ENCODE measurements around the gene GFRA1. TPM values are rescaled to one million over a fixed set of nuclear protein-coding genes. Genes with fewer than 3 reads are reported as not detected.

The GFRA1 gene
- total and polyA plus RNA-seq, 2 of the 8 experiments (the other 6 are each of a cell fraction or from before 2014, with no cell fraction given): 1.1 to 2.0 TPM

DNA sequence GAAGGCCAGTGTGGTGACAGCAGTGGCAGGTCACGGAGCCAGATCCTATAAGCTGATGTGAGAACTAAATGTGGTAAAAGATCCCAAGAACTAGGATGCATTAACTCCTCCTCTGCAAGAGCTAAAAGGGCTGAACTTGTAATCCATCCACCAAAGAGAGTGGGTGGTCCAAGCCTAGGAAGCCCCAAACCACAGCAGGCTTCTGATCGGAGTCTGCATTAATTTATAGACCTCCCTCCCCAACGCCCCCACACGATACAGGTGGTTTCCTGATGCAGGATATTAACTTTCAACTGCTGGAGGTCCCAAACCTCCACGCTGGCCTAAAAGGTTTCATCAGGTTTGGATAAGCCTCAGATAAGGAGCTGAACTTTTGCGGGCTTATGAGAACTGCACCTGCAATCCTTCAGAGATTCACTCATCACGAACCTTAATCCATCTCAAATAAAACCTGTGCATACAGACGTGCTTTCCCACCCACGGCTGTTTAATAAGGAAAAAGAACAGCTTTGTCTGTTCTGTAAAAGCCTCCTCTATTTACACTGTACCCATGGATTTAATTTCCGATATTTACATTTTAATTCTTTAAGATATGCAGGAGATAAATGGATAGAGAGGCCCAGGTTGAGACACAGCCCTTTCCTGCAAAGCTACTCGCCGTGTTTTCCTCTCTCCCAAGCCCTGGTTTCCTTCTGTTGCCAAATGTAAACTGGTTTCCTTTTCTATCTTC lies 74.9 kb downstream of the GFRA1 start:
- H3K9ac ChIP-seq (replicated peaks in 1 of 4; ENCODE audit: extremely low read depth in 1 of 4, low read depth in 3 of 4, low read length in 3 of 4): no peak overlapping the region
- peaks cover 7 to 12% of the 10 kb centered on the region in 2 experiments; a peak in 2 of 4 replicates for H3K9me3 ChIP-seq (ENCODE audit: insufficient read depth in 2 of 2, low read depth in 1 of 2, low read length in 1 of 2)
- H2AK5ac ChIP-seq (ENCODE audit: low read depth, low read length): no peak overlapping the region
- no peak for DNase-seq (ENCODE audit: low read depth in 1 of 2, low spot score in 2 of 2)
- H3K4ac ChIP-seq (replicated peaks; ENCODE audit: insufficient read length, low read depth, low read length): peak overlapping the region; percentile 63
- H3K18ac ChIP-seq (ENCODE audit: extremely low read depth, low read length): no peak overlapping the region; the same call in 1 of the 2 replicates
- no peaks in the 10 kb centered on the region for H3K23me2 ChIP-seq (ENCODE audit: low read depth, low read length)
- H3K14ac ChIP-seq (ENCODE audit: insufficient read length): no peak overlapping the region
- no peak overlapping the region for H3K23ac ChIP-seq (ENCODE audit: insufficient read length)
- H4K20me1 ChIP-seq (replicated peaks in 1 of 2; ENCODE audit: control insufficient read depth in 1 of 2, insufficient read depth in 2 of 2, low read length in 2 of 2): no peaks in the 10 kb centered on the region
- H2BK5ac ChIP-seq (ENCODE audit: low read depth, low read length): no peak overlapping the region
- H3K4me3 ChIP-seq (ENCODE audit: extremely low read depth in 1 of 4, insufficient read depth in 2 of 4, low read depth in 3 of 4, low read length in 4 of 4): no peak overlapping the region
- H2BK12ac ChIP-seq (ENCODE audit: low read depth, low read length): no peak overlapping the region
- no peak overlapping the region for H3K56ac ChIP-seq (replicated peaks; ENCODE audit: insufficient read length, low read depth, low read length)
- no peaks in the 10 kb centered on the region for H3K36me3 ChIP-seq (ENCODE audit: control insufficient read depth in 2 of 4, insufficient read depth in 4 of 4, low read length in 3 of 4)
- H4K5ac ChIP-seq (ENCODE audit: insufficient read length, low read depth, low read length): no peak overlapping the region
- no peak overlapping the region for H2BK20ac ChIP-seq (ENCODE audit: low read length)
- H4K8ac ChIP-seq (ENCODE audit: extremely low read depth, insufficient read depth, low read length): no peak overlapping the region
- 90% methylated on average over 12 of the region's 12 CpGs; no CpG with 5 or more reads in 1 of the 2 experiments for WGBS, 2 experiments (ENCODE audit: extremely low coverage in 1 of 2, insufficient coverage in 1 of 2, insufficient read length in 1 of 2, insufficient replicate concordance in 2 of 2, low coverage in 1 of 2, low lambda C conversion rate in 2 of 2, missing lambda C conversion rate in 1 of 2)
- no peaks in the 10 kb centered on the region for H3K79me2 ChIP-seq (ENCODE audit: control insufficient read depth in 1 of 2, insufficient read depth in 2 of 2, low read length in 2 of 2)
- H2BK120ac ChIP-seq (replicated peaks; ENCODE audit: low read depth, low read length): no peak overlapping the region
- H2BK15ac ChIP-seq (ENCODE audit: low read length): no peak overlapping the region
- H3K4me1 ChIP-seq (replicated peaks in 1 of 4; ENCODE audit: control insufficient read depth in 3 of 4, insufficient read depth in 4 of 4, low read length in 3 of 4): peaks cover 0 to 6% (median 1%) of the 10 kb centered on the region in 4 experiments; a peak in 3 of 7 replicates
- CTCF ChIA-PET (ENCODE audit: partially characterized antibody): interaction anchor here (1.0 to 1.2 kb wide), 2 partner anchors 121 to 181 kb away, joined by 3 read pairs; no protein-coding TSS in a partner anchor
- no peak overlapping the region for H3K27ac ChIP-seq (ENCODE audit: low read depth, low read length)
- H3K79me1 ChIP-seq (ENCODE audit: low read depth, low read length): no peaks in the 10 kb centered on the region; the same call in 1 of the 2 replicates
- H2AFZ ChIP-seq (ENCODE audit: low read length): no peak overlapping the region
- H4K91ac ChIP-seq (replicated peaks; ENCODE audit: insufficient read length, low read length): no peak overlapping the region
- FAIRE-seq: no peak
- no peak overlapping the region for H3K4me2 ChIP-seq (ENCODE audit: insufficient read depth in 1 of 2, low read depth in 2 of 2, low read length in 2 of 2)
- POLR2A ChIA-PET (ENCODE audit: partially characterized antibody): no interaction called here
- no peaks in the 10 kb centered on the region for H3K27me3 ChIP-seq (replicated peaks in 1 of 4; ENCODE audit: control insufficient read depth in 3 of 4, extremely low read depth in 1 of 4, insufficient read depth in 3 of 4, low read length in 3 of 4)
- TF ChIP-seq TCF12 (IDR thresholded peaks at IDR 0.05; ENCODE audit: low read depth, low read length): no peak
- TF ChIP-seq MAFK (IDR thresholded peaks at IDR 0.05; ENCODE audit: low read depth, low read length): no peak
- TF ChIP-seq SP2 (IDR thresholded peaks at IDR 0.05; ENCODE audit: low read length): no peak
- no peak for TF ChIP-seq GTF2F1 (IDR thresholded peaks at IDR 0.05; ENCODE audit: borderline replicate concordance, low read depth, low read length)
- no peak for TF ChIP-seq SRF (IDR thresholded peaks at IDR 0.05; ENCODE audit: low read depth, low read length)
- no peak for TF ChIP-seq SP4 (IDR thresholded peaks at IDR 0.05; ENCODE audit: low read length)
- TF ChIP-seq BCL11A (IDR thresholded peaks at IDR 0.05; ENCODE audit: low read depth in 2 of 2, low read length in 2 of 2): no peak
- no peak for TF ChIP-seq FOSL1 (IDR thresholded peaks at IDR 0.05; ENCODE audit: insufficient read depth, low read depth, low read length)
- no peak for TF ChIP-seq SIRT6 (IDR thresholded peaks at IDR 0.05; ENCODE audit: low read length)
- TF ChIP-seq RNF2 (IDR thresholded peaks at IDR 0.05; ENCODE audit: borderline replicate concordance, low read depth, low read length, missing control alignments, poor library complexity, severe bottlenecking): no peak
- TF ChIP-seq SUZ12 (IDR thresholded peaks at IDR 0.05; ENCODE audit: low read length): no peak
- no peak for TF ChIP-seq EGR1 (IDR thresholded peaks at IDR 0.05; ENCODE audit: borderline replicate concordance, low read depth, low read length)
